GM10248 (cell line): ENCODE measurements around the gene STAT5A.

Experiments
- CTCF ChIA-PET: fragments of 300-600 bp; sonication (Branson Sonifier 250); formaldehyde crosslinking; extraction: SDS; loops from one replicate; lab custom pipeline; 2021; ENCODE audit warnings: antibody characterized with exemption; lab: Yijun Ruan, JAX
- POLR2A ChIA-PET: fragments of 350-650 bp; sonication (Branson Sonifier 250); formaldehyde crosslinking; extraction: SDS; loops from one replicate; lab custom pipeline; 2020; ENCODE audit warnings: antibody characterized with exemption; lab: Yijun Ruan, JAX
- DNase-seq: peaks from one replicate; pipeline ENCODE4 v3.0.0; 2012; ENCODE audit errors: extremely low spot score
- CTCF ChIP-seq: IDR thresholded peaks from 2 replicates; pipeline ENCODE4 v1.5.1; 2012; ENCODE audit warnings: mild to moderate bottlenecking, low read depth; ENCODE audit errors: extremely low read depth, missing control alignments, control extremely low read depth

The STAT5A gene

DNA sequence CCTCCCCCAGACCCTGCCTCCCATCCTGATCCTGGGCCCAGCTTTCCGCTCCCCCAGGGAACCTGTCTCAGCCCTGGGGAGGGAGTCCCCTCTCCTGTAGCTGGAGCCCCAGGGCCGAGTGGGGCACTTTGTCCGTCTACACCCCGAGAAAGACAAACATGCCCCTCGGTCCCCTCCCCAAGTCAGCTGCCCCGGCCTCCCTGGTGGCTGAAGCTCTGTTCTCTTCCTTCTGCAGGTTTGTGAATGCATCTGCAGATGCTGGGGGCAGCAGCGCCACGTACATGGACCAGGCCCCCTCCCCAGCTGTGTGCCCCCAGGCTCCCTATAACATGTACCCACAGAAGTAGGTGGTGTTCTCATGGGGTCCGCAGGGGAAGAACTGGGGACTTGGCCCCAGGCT is 20.8 kb downstream of the STAT5A start:
- no peak for TF ChIP-seq CTCF
- ChIA-PET POLR2A (interaction anchor here (0.6 kb wide), 1 partner anchor 153 kb away, joined by 8 read pairs; no protein-coding TSS in a partner anchor), CTCF (interaction anchor here (1.4 to 31.0 kb wide), 6 partner anchors 13 to 209 kb away, joined by 3 to 890 read pairs (median 6); partner anchors contain the start of gene STAT3)
- no peak for DNase-seq

DNA sequence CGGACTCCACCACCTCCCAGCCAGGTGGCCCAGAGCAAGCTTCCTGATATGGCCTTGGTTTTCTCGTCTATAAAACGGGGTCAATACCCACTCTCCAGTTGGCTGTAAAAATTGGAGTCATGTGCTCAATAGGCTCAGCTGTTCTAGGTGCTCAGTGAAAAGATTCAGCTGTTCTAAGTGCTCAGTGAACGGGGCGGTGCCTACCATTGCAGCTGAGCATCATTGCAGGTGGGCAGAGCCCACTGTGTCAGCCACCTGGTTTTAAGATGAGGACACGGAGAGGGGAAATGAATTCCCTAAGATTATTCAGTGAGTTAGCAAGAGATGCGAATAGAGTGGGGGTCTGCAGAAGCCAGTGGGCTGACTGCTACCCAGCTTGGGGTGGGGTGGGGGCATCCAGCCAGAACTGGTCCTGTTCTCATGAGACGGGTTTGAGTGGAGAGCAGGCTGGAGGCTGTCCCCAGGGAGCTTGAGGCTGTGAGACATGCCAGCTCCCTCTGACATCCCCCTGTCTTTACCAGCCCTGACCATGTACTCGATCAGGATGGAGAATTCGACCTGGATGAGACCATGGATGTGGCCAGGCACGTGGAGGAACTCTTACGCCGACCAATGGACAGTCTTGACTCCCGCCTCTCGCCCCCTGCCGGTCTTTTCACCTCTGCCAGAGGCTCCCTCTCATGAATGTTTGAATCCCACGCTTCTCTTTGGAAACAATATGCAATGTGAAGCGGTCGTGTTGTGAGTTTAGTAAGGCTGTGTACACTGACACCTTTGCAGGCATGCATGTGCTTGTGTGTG is 21.9 kb downstream of the STAT5A start:
- POLR2A ChIA-PET, result interaction anchor here (0.5 to 1.7 kb wide), 3 partner anchors 75 to 200 kb away, joined by 3 read pairs; no protein-coding TSS in a partner anchor
- CTCF ChIA-PET, result interaction anchor here (1.2 to 31.0 kb wide), 9 partner anchors 8 to 207 kb away, joined by 3 to 890 read pairs (median 5); partner anchors contain the start of gene STAT3
- DNase-seq, result no peak
- no peak for TF ChIP-seq CTCF

DNA sequence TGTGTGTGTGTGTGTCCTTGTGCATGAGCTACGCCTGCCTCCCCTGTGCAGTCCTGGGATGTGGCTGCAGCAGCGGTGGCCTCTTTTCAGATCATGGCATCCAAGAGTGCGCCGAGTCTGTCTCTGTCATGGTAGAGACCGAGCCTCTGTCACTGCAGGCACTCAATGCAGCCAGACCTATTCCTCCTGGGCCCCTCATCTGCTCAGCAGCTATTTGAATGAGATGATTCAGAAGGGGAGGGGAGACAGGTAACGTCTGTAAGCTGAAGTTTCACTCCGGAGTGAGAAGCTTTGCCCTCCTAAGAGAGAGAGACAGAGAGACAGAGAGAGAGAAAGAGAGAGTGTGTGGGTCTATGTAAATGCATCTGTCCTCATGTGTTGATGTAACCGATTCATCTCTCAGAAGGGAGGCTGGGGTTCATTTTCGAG is 22.5 kb downstream of the STAT5A start:
- no peak for TF ChIP-seq CTCF
- no peak for DNase-seq
- ChIA-PET POLR2A (interaction anchor here (0.5 to 1.7 kb wide), 2 partner anchors 75 to 78 kb away, joined by 3 read pairs; no protein-coding TSS in a partner anchor), CTCF (interaction anchor here (1.2 to 31.0 kb wide), 8 partner anchors 9 to 207 kb away, joined by 3 to 890 read pairs (median 10); partner anchors contain the start of genes STAT3 and STAT5A)

DNA sequence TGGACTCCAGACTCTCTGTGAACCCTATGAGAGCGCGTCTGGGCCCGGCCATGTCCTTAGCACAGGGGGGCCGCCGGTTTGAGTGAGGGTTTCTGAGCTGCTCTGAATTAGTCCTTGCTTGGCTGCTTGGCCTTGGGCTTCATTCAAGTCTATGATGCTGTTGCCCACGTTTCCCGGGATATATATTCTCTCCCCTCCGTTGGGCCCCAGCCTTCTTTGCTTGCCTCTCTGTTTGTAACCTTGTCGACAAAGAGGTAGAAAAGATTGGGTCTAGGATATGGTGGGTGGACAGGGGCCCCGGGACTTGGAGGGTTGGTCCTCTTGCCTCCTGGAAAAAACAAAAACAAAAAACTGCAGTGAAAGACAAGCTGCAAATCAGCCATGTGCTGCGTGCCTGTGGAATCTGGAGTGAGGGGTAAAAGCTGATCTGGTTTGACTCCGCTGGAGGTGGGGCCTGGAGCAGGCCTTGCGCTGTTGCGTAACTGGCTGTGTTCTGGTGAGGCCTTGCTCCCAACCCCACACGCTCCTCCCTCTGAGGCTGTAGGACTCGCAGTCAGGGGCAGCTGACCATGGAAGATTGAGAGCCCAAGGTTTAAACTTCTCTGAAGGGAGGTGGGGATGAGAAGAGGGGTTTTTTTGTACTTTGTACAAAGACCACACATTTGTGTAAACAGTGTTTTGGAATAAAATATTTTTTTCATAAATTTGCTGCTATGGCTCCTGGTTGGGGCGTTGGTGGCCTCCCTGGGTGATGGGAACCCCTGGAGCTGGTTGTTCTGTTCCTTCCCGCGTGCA is 23.1 kb downstream of the STAT5A start:
- CTCF ChIA-PET, result interaction anchor here (0.7 to 31.0 kb wide), 19 partner anchors 9 to 286 kb away, joined by 3 to 890 read pairs (median 4); partner anchors contain the start of genes KCNH4, STAT3 and STAT5A
- no peak for DNase-seq

DNA sequence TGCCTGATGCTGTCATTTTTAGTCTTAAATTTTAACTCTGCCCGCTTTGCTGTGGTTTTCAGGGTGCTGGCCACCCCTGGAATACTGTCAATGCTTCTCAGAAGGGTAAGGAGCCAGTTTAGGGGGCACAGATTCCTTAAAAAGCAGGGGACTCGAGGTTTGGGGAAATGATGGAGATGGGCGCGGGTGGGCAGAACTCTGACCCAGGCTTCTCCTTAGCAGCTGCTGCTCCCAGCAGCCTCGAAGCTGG is 23.7 kb downstream of the STAT5A start:
- ChIA-PET CTCF (interaction anchor here (0.7 to 31.0 kb wide), 19 partner anchors 10 to 287 kb away, joined by 3 to 890 read pairs (median 4); partner anchors contain the start of genes KCNH4, STAT3 and STAT5A), POLR2A (interaction anchor here (1.3 to 1.5 kb wide), 3 partner anchors 10 to 76 kb away, joined by 3 to 12 read pairs (median 6); partner anchors contain the start of gene STAT3)
- no peak for TF ChIP-seq CTCF
- DNase-seq, result no peak

More for the DNA sequence above, 23.1 kb downstream of the STAT5A start:
- POLR2A ChIA-PET, result interaction anchor here (1.3 to 1.7 kb wide), 4 partner anchors 10 to 77 kb away, joined by 3 to 12 read pairs (median 4); partner anchors contain the start of gene STAT3
- TF ChIP-seq CTCF, result no peak
